GM19467 (cell line): ENCODE data around the gene ZNF124.

ENCODE experiments used
- ATAC-seq: cut with Tn5 transposase; IDR thresholded peaks from one replicate; pipeline ENCODE4 v1.9.1; 2021; ENCODE audit warnings: mild to moderate bottlenecking, moderate library complexity; ENCODE audit not compliant: unreplicated experiment

Gene ZNF124

GRCh38 chr1:247114351-247115140, 57.3 kb downstream of the ZNF124 start:
- ATAC-seq = no peak

DNA sequence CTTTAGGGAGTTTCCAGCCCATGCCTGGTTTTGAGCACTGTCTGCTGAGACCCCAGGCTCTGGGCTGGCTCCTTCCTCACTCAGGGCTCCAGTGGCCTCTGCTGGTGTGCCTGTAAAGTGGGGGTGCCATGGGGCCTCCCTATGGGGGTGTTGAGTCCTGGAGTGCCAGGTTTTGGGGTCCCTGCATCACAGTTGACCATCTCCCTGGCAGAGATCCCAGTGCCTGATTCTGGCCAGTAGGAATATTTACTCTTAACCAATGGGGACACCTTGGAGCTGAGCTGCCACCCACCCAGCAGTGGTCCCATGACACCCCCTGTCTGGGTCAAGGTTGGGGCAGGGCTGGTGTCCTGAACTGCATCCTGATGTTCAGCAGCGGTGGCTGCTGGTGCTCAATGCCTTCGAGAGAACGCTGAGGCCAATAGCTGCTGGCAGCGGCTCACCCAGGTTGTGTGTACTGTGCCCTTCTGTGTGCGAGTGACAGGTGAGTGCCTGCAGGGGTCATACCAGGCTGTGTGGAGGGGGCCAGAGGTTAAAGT, 58.0 kb downstream of the ZNF124 start:
- ATAC-seq = no peak

GRCh38 chr1:247113094-247113497, 58.7 kb downstream of the ZNF124 start:
- no peak for ATAC-seq

- ATAC-seq = no peak
Observed at GRCh38 chr1:247112479-247112781, 59.4 kb downstream of the ZNF124 start.

DNA sequence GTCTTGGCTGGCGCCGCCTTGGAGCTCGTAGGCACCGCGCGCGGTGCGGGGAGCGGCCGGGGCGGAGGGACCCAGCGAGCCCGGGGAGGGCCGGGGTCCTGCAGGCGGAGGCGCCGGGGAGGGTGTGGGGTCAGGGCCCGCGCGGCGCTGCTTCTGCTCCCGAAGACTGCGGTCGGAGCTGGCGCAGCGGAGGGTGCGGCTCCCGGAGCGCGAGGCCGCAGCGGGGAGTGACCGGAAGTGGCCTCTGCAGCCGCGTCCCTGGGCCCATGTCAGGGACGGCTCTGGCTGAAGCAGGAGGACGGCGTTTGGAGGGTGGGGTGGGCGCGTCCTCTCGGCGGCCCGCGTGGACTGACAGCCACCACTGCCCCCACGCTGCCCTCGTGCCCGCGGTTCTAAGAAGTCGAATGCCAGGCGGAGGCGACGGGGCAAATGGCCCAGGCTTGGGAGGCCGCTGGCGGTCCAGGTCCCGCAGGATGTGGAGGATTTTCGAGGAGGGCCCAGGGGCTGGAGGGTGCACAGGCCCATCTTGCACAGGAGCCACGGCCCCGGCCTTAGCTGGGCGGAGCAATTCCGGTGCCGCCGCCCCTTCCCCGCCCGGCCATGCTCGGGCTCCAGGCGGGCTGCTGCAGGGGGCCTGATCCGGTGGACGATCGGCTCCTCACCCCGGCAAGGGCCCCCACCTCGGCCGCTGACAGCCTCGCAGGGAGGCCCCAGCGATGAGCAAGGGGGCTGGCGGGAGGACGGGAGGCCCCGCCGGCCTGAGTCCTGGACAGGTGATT, 59.9 kb downstream of the ZNF124 start:
- no peak for ATAC-seq

DNA sequence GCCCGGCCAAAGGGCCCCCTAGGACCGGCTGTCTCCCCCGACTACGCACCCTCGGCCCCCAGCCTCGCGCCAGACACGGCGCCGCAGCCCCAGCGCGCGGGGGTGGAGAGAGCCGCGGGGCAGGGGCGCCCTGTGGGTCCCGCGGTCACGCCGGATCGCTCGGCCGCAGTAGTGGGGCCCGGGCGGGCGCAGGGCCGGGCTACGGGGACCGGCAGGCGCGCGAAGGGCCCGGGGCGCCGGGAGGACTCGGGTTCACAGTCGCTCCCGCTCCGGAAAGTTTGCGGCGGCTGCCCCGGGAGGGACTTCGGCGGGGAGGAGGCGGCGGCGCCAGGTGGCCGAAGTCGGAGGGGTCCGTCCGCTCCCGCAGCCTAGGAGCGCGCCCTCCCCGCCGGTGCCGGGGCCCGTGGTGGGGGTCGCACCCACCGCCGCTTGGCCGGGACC, 60.5 kb downstream of the ZNF124 start:
- ATAC-seq = no peak

DNA sequence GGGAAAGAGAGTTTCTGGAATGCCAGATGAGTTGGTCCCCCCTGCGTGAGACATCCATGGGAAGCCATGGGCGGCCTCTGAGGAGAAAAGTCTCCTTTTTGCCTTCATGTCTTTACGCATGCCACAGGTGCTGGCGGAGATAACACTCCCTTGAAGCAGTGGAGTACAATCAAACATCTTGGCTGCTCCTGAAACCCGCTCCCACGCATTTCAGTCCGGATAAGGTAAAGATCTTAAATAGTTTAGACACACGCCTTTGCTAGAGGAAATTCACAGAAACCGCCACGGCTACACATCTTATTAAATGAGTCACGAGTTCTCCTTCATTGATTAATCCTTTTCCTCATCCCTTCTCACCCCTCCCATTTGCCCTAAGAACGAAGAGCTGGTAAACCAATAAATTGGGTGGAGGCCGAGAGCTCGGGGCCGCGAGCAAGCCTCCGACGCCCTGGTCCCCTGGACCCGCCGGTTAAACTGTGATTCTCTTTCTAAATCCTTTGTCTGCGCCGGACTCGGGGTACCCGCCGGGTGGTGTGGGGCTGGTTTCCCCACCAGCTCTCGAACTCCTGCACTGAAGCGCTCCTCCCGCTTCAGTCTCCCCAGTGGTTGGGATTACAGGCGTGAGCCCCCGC, 61.1 kb downstream of the ZNF124 start:
- no peak for ATAC-seq

DNA sequence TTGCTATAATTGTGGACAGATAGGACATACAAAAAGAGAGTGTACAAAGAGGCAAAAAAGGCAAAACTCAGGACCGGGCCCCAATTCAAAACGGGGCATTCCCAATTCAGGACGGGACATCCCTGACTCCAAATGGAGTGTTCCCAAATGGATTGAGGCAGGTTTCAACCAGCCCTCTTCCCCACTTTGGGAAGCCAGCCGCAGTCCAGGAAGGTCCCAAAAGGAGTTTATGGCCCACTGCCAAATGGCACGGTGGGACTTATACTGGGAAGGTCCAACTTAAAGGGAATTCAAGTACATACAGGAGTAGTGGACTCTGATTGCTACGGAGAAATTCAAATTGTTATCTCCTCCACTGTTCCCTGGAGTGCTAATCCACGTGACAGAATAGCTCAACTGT, 64.1 kb downstream of the ZNF124 start:
- ATAC-seq = no peak

- ATAC-seq = no peak
Observed at GRCh38 chr1:247105966-247106365, 65.9 kb downstream of the ZNF124 start.
